Neural cell (in vitro differentiated cells): ENCODE data around the gene TVP23C. TPM values are rescaled to one million over a fixed set of nuclear protein-coding genes. Genes with fewer than 3 reads are reported as not detected.
A peak's percentile ranks its signal among the peaks of the same experiment; 100 is the strongest.
"Not testable (repeated sequence)": the region's sequence is repeated elsewhere in the genome, so short reads cannot be mapped to it uniquely, and the experiment has no call there.

Experiments
- H2AFZ ChIP-seq: fragments of 200-600, 300-800 bp; sonication (generic), shearing (Covaris generic); 2 replicates; pipeline ENCODE4 v1.6.0; 2014; ENCODE audit warnings: low read depth, mild to moderate bottlenecking, antibody characterized with exemption, low read length, moderate library complexity
- H3F3A ChIP-seq: fragments of 200-600 bp; shearing (Covaris generic); 2 replicates; pipeline ENCODE4 v1.6.1; 2016; ENCODE audit warnings: mild to moderate bottlenecking, moderate library complexity, mixed read lengths, antibody characterized with exemption, low read length; ENCODE audit not compliant: insufficient read depth, poor library complexity, severe bottlenecking
- H3K27ac ChIP-seq: fragments of 200-600, 300-800 bp; sonication (generic), shearing (Covaris generic); 2 replicates; pipeline ENCODE4 v1.5.1; 2014; ENCODE audit warnings: mild to moderate bottlenecking, low read length, moderate library complexity
- H3K27me3 ChIP-seq: fragments of 300-800, 200-600 bp; sonication (generic), shearing (Covaris generic); 2 replicates; pipeline ENCODE4 v1.6.0; 2014; ENCODE audit warnings: mild to moderate bottlenecking, low read depth, low read length, moderate library complexity; ENCODE audit not compliant: insufficient read depth
- H3K36me3 ChIP-seq: fragments of 300-800, 200-600 bp; sonication (generic), shearing (Covaris generic); 2 replicates; pipeline ENCODE4 v1.5.1; 2014; ENCODE audit warnings: mild to moderate bottlenecking, antibody characterized with exemption, low read length, moderate library complexity; ENCODE audit not compliant: insufficient read depth
- H3K4me2 ChIP-seq: fragments of 300-800, 200-600 bp; sonication (generic), shearing (Covaris generic); 2 replicates; pipeline ENCODE4 v1.6.0; 2014; ENCODE audit warnings: mild to moderate bottlenecking, low read length
- H3K4me3 ChIP-seq: fragments of 300-800, 200-600 bp; sonication (generic), shearing (Covaris generic); 2 replicates; pipeline ENCODE4 v1.5.1; 2014; ENCODE audit warnings: mild to moderate bottlenecking, low read length, moderate library complexity
- H3K79me2 ChIP-seq: fragments of 200-600 bp; shearing (Covaris generic); replicated peaks from 2 replicates; pipeline ENCODE4 v1.6.0; 2014; ENCODE audit warnings: mild to moderate bottlenecking, low read length, moderate library complexity; ENCODE audit not compliant: insufficient read depth
- H3K9ac ChIP-seq: fragments of 300-800, 200-600 bp; sonication (generic), shearing (Covaris generic); 2 replicates; pipeline ENCODE4 v1.6.1; 2016; ENCODE audit warnings: mild to moderate bottlenecking, low read length, mixed read lengths
- H3K9me2 ChIP-seq: fragments of 200-600 bp; shearing (Covaris generic); 2 replicates; pipeline ENCODE4 v1.6.1; 2016; ENCODE audit warnings: mild to moderate bottlenecking, low read length, mixed read lengths; ENCODE audit not compliant: insufficient read depth
- H3K9me3 ChIP-seq: fragments of 200-600, 300-800 bp; sonication (generic), shearing (Covaris generic); 2 replicates; pipeline ENCODE4 v1.6.1; 2016; ENCODE audit warnings: mild to moderate bottlenecking, mixed run types, low read length, moderate library complexity, mixed read lengths
- H4K20me1 ChIP-seq: fragments of 200-600 bp; shearing (Covaris generic); 2 replicates; pipeline ENCODE4 v1.6.1; 2016; ENCODE audit warnings: mild to moderate bottlenecking, mixed run types; ENCODE audit not compliant: insufficient read depth
- MXI1 ChIP-seq: fragments of 450-650 bp; conservative IDR thresholded peaks from 2 replicates; pipeline ENCODE4 v1.6.1; 2014; ENCODE audit warnings: antibody characterized with exemption, mild to moderate bottlenecking; ENCODE audit not compliant: poor library complexity, severe bottlenecking
- POLR2AphosphoS5 ChIP-seq: IDR thresholded peaks from 2 replicates; pipeline ENCODE4 v1.6.1; 2012
- TAF1 ChIP-seq: IDR thresholded peaks from 2 replicates; pipeline ENCODE4 v1.6.1; 2012; ENCODE audit warnings: low read depth
- polyA minus RNA-seq: library from RNA; depleted of rRNA, polyadenylated mRNA; stranded (reverse); fragments of >200 nt; gene quantifications from 2 replicates; pipeline ENCODE4 v1.2.3, GENCODE V29; 2014
- polyA plus RNA-seq: library from polyadenylated mRNA; depleted of rRNA; stranded (reverse); fragments of >200 nt; gene quantifications from 2 replicates; pipeline ENCODE4 v1.2.3, GENCODE V29; 2014
- TF ChIP-seq, protein P1 (sequence below): IDR thresholded peaks from 2 replicates; pipeline ENCODE4 v1.6.1; 2012; ENCODE audit warnings: borderline replicate concordance

TVP23C gene
- polyA plus RNA-seq, result 8.9 and 10.9 TPM in 2 replicates
- polyA minus RNA-seq, result 49.9 and 53.7 TPM in 2 replicates

DNA sequence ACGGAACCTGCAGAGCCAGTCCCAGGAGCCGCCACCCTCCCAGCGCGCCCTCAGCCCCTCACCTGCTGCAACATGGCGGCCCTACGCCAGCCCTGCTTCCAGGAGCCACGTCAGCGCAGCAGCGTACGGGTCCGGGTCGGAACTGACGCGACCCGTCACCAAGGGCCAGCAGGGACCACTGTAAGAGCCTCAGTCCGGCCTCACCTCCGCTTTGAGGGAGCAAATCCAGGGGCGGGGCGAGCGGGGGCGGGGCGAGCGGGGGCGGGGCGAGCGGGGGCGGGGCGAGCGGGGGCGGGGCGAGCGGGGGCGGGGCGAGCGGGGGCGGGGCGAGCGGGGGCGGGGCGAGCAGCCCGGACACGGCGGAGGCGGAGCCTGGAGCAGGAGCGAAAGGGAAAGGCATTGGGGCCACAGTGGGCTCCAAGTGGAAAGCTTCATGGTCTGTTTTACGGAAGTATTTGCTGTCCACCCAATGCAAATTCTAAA, at the start of gene TVP23C:
Gene TVP23C, minus strand, starts transcription at position 109 of the 483 bp plus-strand sequence. Its CDS starts 35 bp downstream, at position 74.
- not testable (repeated sequence) for H3K27me3 ChIP-seq, H3K4me2 ChIP-seq, H3K79me2 ChIP-seq, H3K9me2 ChIP-seq, H3K9me3 ChIP-seq, H4K20me1 ChIP-seq, H3F3A ChIP-seq, H3K36me3 ChIP-seq
- TF ChIP-seq MXI1 (peak; percentile 38), TAF1 (peak; percentile 68), POLR2AphosphoS5 (peak; percentile 72)
- TF ChIP-seq, protein P1, sequence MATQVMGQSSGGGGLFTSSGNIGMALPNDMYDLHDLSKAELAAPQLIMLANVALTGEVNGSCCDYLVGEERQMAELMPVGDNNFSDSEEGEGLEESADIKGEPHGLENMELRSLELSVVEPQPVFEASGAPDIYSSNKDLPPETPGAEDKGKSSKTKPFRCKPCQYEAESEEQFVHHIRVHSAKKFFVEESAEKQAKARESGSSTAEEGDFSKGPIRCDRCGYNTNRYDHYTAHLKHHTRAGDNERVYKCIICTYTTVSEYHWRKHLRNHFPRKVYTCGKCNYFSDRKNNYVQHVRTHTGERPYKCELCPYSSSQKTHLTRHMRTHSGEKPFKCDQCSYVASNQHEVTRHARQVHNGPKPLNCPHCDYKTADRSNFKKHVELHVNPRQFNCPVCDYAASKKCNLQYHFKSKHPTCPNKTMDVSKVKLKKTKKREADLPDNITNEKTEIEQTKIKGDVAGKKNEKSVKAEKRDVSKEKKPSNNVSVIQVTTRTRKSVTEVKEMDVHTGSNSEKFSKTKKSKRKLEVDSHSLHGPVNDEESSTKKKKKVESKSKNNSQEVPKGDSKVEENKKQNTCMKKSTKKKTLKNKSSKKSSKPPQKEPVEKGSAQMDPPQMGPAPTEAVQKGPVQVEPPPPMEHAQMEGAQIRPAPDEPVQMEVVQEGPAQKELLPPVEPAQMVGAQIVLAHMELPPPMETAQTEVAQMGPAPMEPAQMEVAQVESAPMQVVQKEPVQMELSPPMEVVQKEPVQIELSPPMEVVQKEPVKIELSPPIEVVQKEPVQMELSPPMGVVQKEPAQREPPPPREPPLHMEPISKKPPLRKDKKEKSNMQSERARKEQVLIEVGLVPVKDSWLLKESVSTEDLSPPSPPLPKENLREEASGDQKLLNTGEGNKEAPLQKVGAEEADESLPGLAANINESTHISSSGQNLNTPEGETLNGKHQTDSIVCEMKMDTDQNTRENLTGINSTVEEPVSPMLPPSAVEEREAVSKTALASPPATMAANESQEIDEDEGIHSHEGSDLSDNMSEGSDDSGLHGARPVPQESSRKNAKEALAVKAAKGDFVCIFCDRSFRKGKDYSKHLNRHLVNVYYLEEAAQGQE, result peak; percentile 71
- H3K9ac ChIP-seq, result peak within 1 kb of the TSS; percentile 77
- H3K4me3 ChIP-seq, result peak within 1 kb of the TSS; percentile 66
- peak within 1 kb of the TSS; percentile 73 for H3K27ac ChIP-seq
- H2AFZ ChIP-seq, result peak within 1 kb of the TSS; percentile 76

DNA sequence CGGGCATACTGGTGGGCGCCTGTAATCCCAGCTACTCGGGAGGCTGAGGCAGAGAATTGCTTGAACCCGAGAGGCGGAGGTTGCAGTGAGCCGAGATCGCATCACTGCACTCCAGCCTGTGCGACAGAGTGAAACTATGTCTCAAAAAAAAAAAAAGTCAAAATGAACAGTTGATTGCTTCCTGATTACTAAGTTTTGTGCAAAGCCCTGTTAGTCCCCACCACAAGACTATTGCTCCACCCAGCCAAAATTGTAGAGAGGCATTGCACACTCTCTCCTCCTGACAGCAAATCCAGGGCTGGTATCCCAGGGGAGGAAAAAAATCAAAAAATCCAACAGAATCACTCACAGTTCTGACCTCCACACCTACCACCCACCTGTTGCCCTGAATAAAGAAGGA, 29.7 kb upstream of the TVP23C start:
- H3K27ac ChIP-seq, H3K9me3 ChIP-seq, H3F3A ChIP-seq, H2AFZ ChIP-seq, H3K36me3 ChIP-seq, H3K9me2 ChIP-seq, H3K4me3 ChIP-seq, H3K9ac ChIP-seq, H3K4me2 ChIP-seq, H3K79me2 ChIP-seq, H4K20me1 ChIP-seq, H3K27me3 ChIP-seq: not testable (repeated sequence)

DNA sequence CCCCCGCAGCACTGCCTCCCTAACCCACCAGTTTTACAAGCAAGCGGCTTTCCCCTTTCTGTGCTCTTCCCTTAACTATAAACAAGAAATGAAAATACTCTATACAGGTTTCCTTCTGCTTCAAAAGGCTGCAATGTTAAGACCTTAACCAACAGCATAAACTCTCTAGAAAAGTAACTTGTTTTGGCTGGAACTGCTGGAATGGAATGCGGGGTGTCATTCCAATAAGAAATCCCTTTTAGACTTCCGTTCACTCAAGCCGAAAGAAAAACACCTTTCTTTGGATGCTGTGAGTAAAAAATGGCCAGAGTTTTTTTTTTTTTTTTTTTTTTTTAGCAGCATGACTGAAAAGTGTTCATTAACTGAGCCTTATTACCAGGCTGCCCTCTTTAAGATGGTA, 28.7 kb upstream of the TVP23C start:
- not testable (repeated sequence) for H3K9me2 ChIP-seq, H2AFZ ChIP-seq, H3K79me2 ChIP-seq, H3K27ac ChIP-seq, H3K9ac ChIP-seq, H4K20me1 ChIP-seq, H3K27me3 ChIP-seq, H3K4me2 ChIP-seq, H3F3A ChIP-seq, H3K36me3 ChIP-seq, H3K9me3 ChIP-seq, H3K4me3 ChIP-seq

DNA sequence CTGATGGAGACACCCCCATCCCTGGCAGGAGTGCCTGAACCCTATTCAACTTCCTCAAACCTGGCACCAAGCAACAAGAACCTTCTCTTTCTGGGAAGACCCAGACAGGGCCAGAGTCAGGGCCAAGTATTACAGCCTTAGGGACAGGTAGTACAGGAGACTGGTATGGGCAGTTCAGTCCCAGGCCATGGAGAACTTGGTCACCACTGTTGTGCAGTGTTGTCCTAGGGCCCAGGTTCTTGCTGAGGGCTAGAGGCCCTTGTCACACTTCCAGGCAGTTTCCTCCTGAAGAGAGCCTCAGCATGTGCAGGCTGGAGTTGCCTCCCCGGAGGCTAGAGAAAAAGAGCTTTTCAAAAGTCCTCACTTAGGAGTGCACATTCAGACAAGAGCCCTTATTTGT, 27.6 kb upstream of the TVP23C start:
- H3K4me3 ChIP-seq, H3K27ac ChIP-seq, H3F3A ChIP-seq, H3K27me3 ChIP-seq, H3K79me2 ChIP-seq, H3K9me3 ChIP-seq, H3K9me2 ChIP-seq, H2AFZ ChIP-seq, H3K4me2 ChIP-seq, H4K20me1 ChIP-seq, H3K9ac ChIP-seq, H3K36me3 ChIP-seq: not testable (repeated sequence)

DNA sequence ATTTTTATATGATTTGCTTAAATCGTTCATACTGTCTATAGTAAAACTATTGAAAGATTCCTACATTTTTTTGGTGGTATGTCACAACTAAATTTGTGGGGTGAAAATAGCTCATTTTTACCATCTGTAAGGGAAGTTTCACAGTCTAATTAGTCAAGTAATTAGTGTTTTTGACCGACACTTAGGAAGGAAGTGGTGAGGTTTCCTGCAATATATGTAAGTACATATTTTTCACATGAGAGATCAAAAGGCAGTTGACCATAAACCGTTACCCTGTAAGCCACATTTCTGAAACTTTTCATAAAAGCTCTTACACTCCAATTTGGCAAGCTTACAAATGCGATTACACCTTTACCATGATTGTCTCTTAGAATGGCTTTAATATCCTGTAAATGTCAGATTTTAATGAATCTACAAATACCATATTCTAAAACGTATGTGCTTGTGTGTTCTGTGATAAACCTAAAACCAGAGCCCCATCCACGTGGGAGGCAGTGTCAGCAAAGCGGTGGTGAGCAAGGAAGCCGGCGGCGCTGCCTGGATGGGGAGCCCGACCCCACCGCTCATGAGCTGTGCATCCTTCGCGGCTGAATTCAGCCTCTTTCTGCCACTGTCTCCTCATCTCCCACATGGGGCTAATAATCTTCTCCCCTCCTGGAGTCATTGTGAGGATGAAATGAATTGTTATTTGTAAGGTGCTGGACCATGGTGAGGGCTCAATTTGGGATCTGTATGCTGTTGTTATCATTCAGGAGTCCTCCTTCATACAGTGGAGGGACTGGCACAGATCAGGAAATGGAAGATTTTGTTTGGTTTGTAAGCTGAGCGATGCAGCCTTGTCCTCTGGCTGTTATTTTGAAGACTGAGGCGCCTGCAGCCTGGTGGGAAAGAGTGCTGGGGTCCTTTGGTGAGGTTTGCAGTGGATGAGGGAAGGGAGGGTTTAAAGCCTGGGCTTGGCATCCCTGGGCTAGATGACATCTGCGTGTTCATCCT, 26.6 kb upstream of the TVP23C start:
- not testable (repeated sequence) for H3K9me3 ChIP-seq, H3K9ac ChIP-seq, H3F3A ChIP-seq

DNA sequence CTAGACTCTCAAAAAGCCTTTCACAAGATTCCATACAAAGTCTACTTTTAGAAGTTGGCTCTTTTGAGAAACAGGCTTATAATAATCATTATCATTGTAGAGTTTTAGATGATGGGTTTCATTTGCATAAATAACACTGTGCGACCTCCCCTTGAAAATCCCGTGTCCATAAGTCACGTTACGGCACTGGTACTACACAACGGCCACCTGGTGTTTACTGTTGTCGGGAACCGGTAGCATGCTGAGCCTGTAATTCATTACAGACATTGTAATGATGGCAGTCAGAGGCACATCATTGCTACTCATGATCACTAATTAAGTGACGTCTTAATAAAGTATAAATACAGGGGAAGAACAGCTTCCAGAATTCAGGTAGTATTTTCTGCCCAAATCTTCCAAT, 24.7 kb upstream of the TVP23C start:
- not testable (repeated sequence) for H3K9ac ChIP-seq, H3K27ac ChIP-seq, H3K27me3 ChIP-seq, H3K9me2 ChIP-seq, H2AFZ ChIP-seq, H3K4me2 ChIP-seq, H3F3A ChIP-seq, H3K4me3 ChIP-seq, H3K36me3 ChIP-seq, H3K9me3 ChIP-seq, H3K79me2 ChIP-seq, H4K20me1 ChIP-seq

More for the DNA sequence above, 26.6 kb upstream of the TVP23C start:
- H3K27me3 ChIP-seq, H3K4me2 ChIP-seq, H3K36me3 ChIP-seq, H3K27ac ChIP-seq, H2AFZ ChIP-seq, H3K79me2 ChIP-seq, H3K9me2 ChIP-seq, H4K20me1 ChIP-seq, H3K4me3 ChIP-seq: not testable (repeated sequence)
